CD4-positive, alpha-beta T cell (primary cell): ENCODE results near the gene TXNDC15. TPM values are rescaled to one million over a fixed set of nuclear protein-coding genes. Genes with fewer than 3 reads are reported as not detected.

Experiments used
- ATAC-seq: fragments of 200-7000 bp; cut with Tn5 transposase; one replicate; pipeline ENCODE4 v1.10.0; 2022; ENCODE audit warnings: mild to moderate bottlenecking; ENCODE audit not compliant: poor library complexity
- CTCF ChIA-PET: fragments of 350-600 bp; sonication (Branson Sonifier 250); formaldehyde crosslinking; loops from one replicate; lab custom pipeline; 2021; ENCODE audit warnings: antibody characterized with exemption, inconsistent platforms; lab: Charles Lee
- POLR2A ChIA-PET: fragments of 350-600 bp; sonication (Branson Sonifier 250); formaldehyde crosslinking; loops from one replicate; lab custom pipeline; 2021; ENCODE audit warnings: antibody characterized with exemption, inconsistent platforms; lab: Charles Lee
- DNase-seq, 14 experiments: peaks; one replicate each; pipeline ENCODE4 v3.0.0-alpha.2; 2013 to 2020; ENCODE audit warnings: mixed read lengths in 2 of 14
- H3K27ac ChIP-seq, 2 donors: one replicate each; pipeline versions ENCODE4 v1.5.1 to v1.7.0; 2013; ENCODE audit warnings: low read length in 2 of 2, low read depth in 1 of 2, mild to moderate bottlenecking in 1 of 2
- H3K27me3 ChIP-seq, 2 experiments: 1 replicate in 1 of 2; 2 replicates in 1 of 2; pipeline versions ENCODE4 v1.6.1 to v1.7.0; 2013; ENCODE audit warnings: low read length in 2 of 2, control low read depth in 1 of 2, mild to moderate bottlenecking in 1 of 2, moderate library complexity in 1 of 2; ENCODE audit not compliant: insufficient read depth in 2 of 2, control insufficient read depth in 1 of 2
- H3K36me3 ChIP-seq: one replicate; pipeline ENCODE4 v1.6.1; 2013; ENCODE audit warnings: low read length, control low read depth; ENCODE audit not compliant: insufficient read depth
- H3K4me1 ChIP-seq: one replicate; pipeline ENCODE4 v1.6.1; 2013; ENCODE audit warnings: low read length, control low read depth; ENCODE audit not compliant: insufficient read depth
- H3K4me3 ChIP-seq: one replicate; pipeline ENCODE4 v1.5.1; 2013; ENCODE audit warnings: mild to moderate bottlenecking, low read length, moderate library complexity
- H3K9me3 ChIP-seq, 2 experiments: 1 replicate in 1 of 2; 2 replicates in 1 of 2; pipeline versions ENCODE4 v1.6.1 to v1.7.0; 2013; ENCODE audit warnings: low read length in 2 of 2, mild to moderate bottlenecking in 2 of 2, control low read depth in 1 of 2, moderate library complexity in 1 of 2; ENCODE audit not compliant: control insufficient read depth in 1 of 2, insufficient read depth in 1 of 2
- H3K27ac Mint-ChIP-seq: one replicate; pipeline ENCODE4 v1.8.0; 2020; ENCODE audit warnings: mixed read lengths
- H3K27me3 Mint-ChIP-seq: one replicate; pipeline ENCODE4 v1.8.0; 2021; ENCODE audit warnings: mixed read lengths
- H3K36me3 Mint-ChIP-seq: one replicate; pipeline ENCODE4 v1.8.0; 2021; ENCODE audit warnings: low read depth, mixed read lengths
- H3K4me1 Mint-ChIP-seq: one replicate; pipeline ENCODE4 v1.8.0; 2021; ENCODE audit warnings: low read depth, mixed read lengths
- H3K4me3 Mint-ChIP-seq: one replicate; pipeline ENCODE4 v1.8.0; 2020; ENCODE audit warnings: mild to moderate bottlenecking, mixed read lengths
- H3K9me3 Mint-ChIP-seq: one replicate; pipeline ENCODE4 v1.8.0; 2020; ENCODE audit warnings: mixed read lengths
- intact Hi-C, 2 experiments: fragments of 100-400 bp; cut with DNase I in 1 of 2; cut with micrococcal nuclease in 1 of 2; formaldehyde crosslinking; loops; one replicate each; pipeline versions ENCODE4 v1.15.1 to v1.9.0; 2023 to 2025; cut with DNase I, micrococcal nuclease
- total RNA-seq, 174 experiments: library from RNA in 2 of 174; stranded (reverse) in 2 of 174; gene quantifications; one replicate each; pipeline ENCODE4 v1.2.3 and lab custom pipeline; 2021 to 2026
- TF ChIP-seq, protein P1 (sequence below): fragments of 200-600 bp; IDR thresholded peaks from one replicate; pipeline ENCODE4 v1.8.0; 2022; ENCODE audit warnings: antibody characterized with exemption, mild to moderate bottlenecking

The TXNDC15 gene
- total RNA-seq, 2 experiments from 2014 or later = 19.6 to 20.0 TPM

- H3K4me1 ChIP-seq = no peaks in the 10 kb centered on the region
- peaks cover 30% of the 10 kb centered on the region for H3K36me3 ChIP-seq
- H3K4me3 Mint-ChIP-seq = no peak overlapping the region
- TF ChIP-seq, protein P1, sequence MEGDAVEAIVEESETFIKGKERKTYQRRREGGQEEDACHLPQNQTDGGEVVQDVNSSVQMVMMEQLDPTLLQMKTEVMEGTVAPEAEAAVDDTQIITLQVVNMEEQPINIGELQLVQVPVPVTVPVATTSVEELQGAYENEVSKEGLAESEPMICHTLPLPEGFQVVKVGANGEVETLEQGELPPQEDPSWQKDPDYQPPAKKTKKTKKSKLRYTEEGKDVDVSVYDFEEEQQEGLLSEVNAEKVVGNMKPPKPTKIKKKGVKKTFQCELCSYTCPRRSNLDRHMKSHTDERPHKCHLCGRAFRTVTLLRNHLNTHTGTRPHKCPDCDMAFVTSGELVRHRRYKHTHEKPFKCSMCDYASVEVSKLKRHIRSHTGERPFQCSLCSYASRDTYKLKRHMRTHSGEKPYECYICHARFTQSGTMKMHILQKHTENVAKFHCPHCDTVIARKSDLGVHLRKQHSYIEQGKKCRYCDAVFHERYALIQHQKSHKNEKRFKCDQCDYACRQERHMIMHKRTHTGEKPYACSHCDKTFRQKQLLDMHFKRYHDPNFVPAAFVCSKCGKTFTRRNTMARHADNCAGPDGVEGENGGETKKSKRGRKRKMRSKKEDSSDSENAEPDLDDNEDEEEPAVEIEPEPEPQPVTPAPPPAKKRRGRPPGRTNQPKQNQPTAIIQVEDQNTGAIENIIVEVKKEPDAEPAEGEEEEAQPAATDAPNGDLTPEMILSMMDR = no peak
- H3K36me3 Mint-ChIP-seq = peaks cover 39% of the 10 kb centered on the region
- ATAC-seq (no peak), DNase-seq (no peak)
- no peaks in the 10 kb centered on the region for H3K9me3 Mint-ChIP-seq
- no peaks in the 10 kb centered on the region for H3K4me1 Mint-ChIP-seq
- POLR2A ChIA-PET = no interaction called here
- CTCF ChIA-PET = no interaction called here
- no peak overlapping the region for H3K27ac ChIP-seq
- H3K4me3 ChIP-seq = no peak overlapping the region
- intact Hi-C loops = no loop called here
- H3K27ac Mint-ChIP-seq = no peak overlapping the region
- no peaks in the 10 kb centered on the region for H3K27me3 ChIP-seq
- H3K27me3 Mint-ChIP-seq = no peaks in the 10 kb centered on the region
- H3K9me3 ChIP-seq = no peaks in the 10 kb centered on the region
These were observed 58.3 kb downstream of the TXNDC15 start for GRCh38 chr5:134932508-134932907.

DNA sequence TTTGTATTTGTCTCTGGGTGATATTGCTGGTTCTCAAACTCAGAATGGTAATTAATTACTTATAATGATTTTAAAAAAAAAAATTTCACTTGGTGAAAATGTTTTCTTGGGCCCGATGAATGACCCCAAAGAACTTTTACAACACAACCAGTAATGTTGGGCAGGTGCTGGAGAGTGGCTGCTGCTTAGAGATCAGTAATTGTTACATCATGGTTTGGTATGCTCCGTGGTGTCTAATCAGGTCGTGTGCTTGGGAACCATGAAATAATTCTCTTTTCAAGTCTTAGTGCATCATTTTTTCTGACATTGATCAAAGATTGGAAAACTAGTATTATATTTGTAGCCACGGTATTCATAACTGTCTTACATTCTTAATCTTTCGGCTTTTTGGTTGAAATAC is 60.0 kb downstream of the TXNDC15 start:
- no peaks in the 10 kb centered on the region for H3K27me3 Mint-ChIP-seq
- intact Hi-C loops = no loop called here
- Histone ChIP-seq H3K36me3 (peaks cover 32% of the 10 kb centered on the region), H3K4me3 (no peak overlapping the region), H3K27me3 (no peaks in the 10 kb centered on the region), H3K27ac (no peak overlapping the region), H3K9me3 (no peaks in the 10 kb centered on the region), H3K4me1 (no peaks in the 10 kb centered on the region)
- ATAC-seq (no peak), DNase-seq (no peak)
- no peak overlapping the region for H3K4me3 Mint-ChIP-seq
- CTCF ChIA-PET = no interaction called here
- H3K4me1 Mint-ChIP-seq = no peaks in the 10 kb centered on the region
- no peaks in the 10 kb centered on the region for H3K9me3 Mint-ChIP-seq
- no peak overlapping the region for H3K27ac Mint-ChIP-seq
- TF ChIP-seq, protein P1 = no peak
- peaks cover 39% of the 10 kb centered on the region for H3K36me3 Mint-ChIP-seq
- POLR2A ChIA-PET = no interaction called here

GRCh38 chr5:134935711-134936602 is 61.8 kb downstream of the TXNDC15 start:
- TF ChIP-seq, protein P1 = no peak
- POLR2A ChIA-PET = interaction anchor here (0.6 kb wide), 1 partner anchor 173 kb away, joined by 3 read pairs; no protein-coding TSS in a partner anchor

More at GRCh38 chr5:134935711-134936602, 61.8 kb downstream of the TXNDC15 start:
- CTCF ChIA-PET = interaction anchor here (1.5 kb wide), 1 partner anchor 32 kb away, joined by 3 read pairs; the partner anchor contains the start of gene PCBD2
- H3K27ac Mint-ChIP-seq = no peak overlapping the region
- intact Hi-C loops = no loop called here
- H3K36me3 ChIP-seq = peaks cover 25% of the 10 kb centered on the region
- H3K27ac ChIP-seq = no peak overlapping the region
- no peaks in the 10 kb centered on the region for H3K9me3 ChIP-seq
- H3K27me3 ChIP-seq = no peaks in the 10 kb centered on the region
- no peaks in the 10 kb centered on the region for H3K27me3 Mint-ChIP-seq
- H3K9me3 Mint-ChIP-seq = no peaks in the 10 kb centered on the region
- DNase-seq = no peak
- no peak overlapping the region for H3K4me3 ChIP-seq
- H3K4me1 Mint-ChIP-seq = no peaks in the 10 kb centered on the region
- ATAC-seq = no peak
- no peak overlapping the region for H3K4me3 Mint-ChIP-seq
- peaks cover 40% of the 10 kb centered on the region for H3K36me3 Mint-ChIP-seq
- no peaks in the 10 kb centered on the region for H3K4me1 ChIP-seq
